Astrocyte (in vitro differentiated cells and primary cell): Measurements from ENCODE around the gene C9orf152. TPM values are rescaled to one million over a fixed set of nuclear protein-coding genes. Genes with fewer than 3 reads are reported as not detected.

Source experiments
- DNase-seq: peaks from one replicate; pipeline ENCODE4 v3.0.0-alpha.2; 2010; ENCODE audit warnings: low read depth
- FAIRE-seq: peaks from 2 replicates; lab custom pipeline; 2011; peaks lifted over from hg19 to GRCh38; lab: Jason Lieb, UNC
- H2AFZ ChIP-seq: 2 replicates; pipeline ENCODE4 v1.6.0; 2012; ENCODE audit warnings: low read depth, low read length, inconsistent platforms
- H3K27ac ChIP-seq: 2 replicates; pipeline ENCODE4 v1.5.1; 2011; ENCODE audit warnings: low read depth, low read length, inconsistent platforms
- H3K27me3 ChIP-seq: 2 replicates; pipeline ENCODE4 v1.6.0; 2011; ENCODE audit warnings: low read length, inconsistent platforms; ENCODE audit not compliant: insufficient read depth
- H3K36me3 ChIP-seq: 2 replicates; pipeline ENCODE4 v1.5.1; 2011; ENCODE audit warnings: low read length, inconsistent platforms; ENCODE audit not compliant: insufficient read depth
- H3K4me1 ChIP-seq: 2 replicates; pipeline ENCODE4 v1.5.1; 2011; ENCODE audit warnings: low read length, inconsistent platforms; ENCODE audit not compliant: insufficient read depth
- H3K4me2 ChIP-seq: 2 replicates; pipeline ENCODE4 v1.6.0; 2012; ENCODE audit warnings: low read length, inconsistent platforms
- H3K4me3 ChIP-seq: 2 replicates; pipeline ENCODE4 v1.5.1; 2011; ENCODE audit warnings: low read depth, mild to moderate bottlenecking, low read length, inconsistent platforms; ENCODE audit not compliant: insufficient read depth
- H3K79me2 ChIP-seq: 2 replicates; pipeline ENCODE4 v1.6.0; 2012; ENCODE audit warnings: mild to moderate bottlenecking, low read length, inconsistent platforms; ENCODE audit not compliant: insufficient read depth
- H3K9ac ChIP-seq: 2 replicates; pipeline ENCODE4 v1.6.0; 2012; ENCODE audit warnings: mild to moderate bottlenecking, low read length, inconsistent platforms
- H3K9me3 ChIP-seq: 2 replicates; pipeline ENCODE4 v1.5.1; 2012; ENCODE audit warnings: low read depth, mild to moderate bottlenecking, low read length, inconsistent platforms; ENCODE audit not compliant: insufficient read depth
- H4K20me1 ChIP-seq: 2 replicates; pipeline ENCODE4 v1.6.0; 2012; ENCODE audit warnings: low read length, inconsistent platforms; ENCODE audit not compliant: insufficient read depth
- H3K27ac Mint-ChIP-seq: one replicate; pipeline ENCODE4 v1.8.0; 2021; ENCODE audit warnings: mild to moderate bottlenecking, mixed read lengths; ENCODE audit not compliant: unreplicated experiment
- H3K27me3 Mint-ChIP-seq: one replicate; pipeline ENCODE4 v1.8.0; 2021; ENCODE audit warnings: low read depth, mixed read lengths; ENCODE audit not compliant: unreplicated experiment
- H3K36me3 Mint-ChIP-seq: one replicate; pipeline ENCODE4 v1.8.0; 2021; ENCODE audit warnings: low read depth, mixed read lengths; ENCODE audit not compliant: unreplicated experiment
- H3K4me1 Mint-ChIP-seq: one replicate; pipeline ENCODE4 v1.8.0; 2021; ENCODE audit warnings: low read depth, mixed read lengths; ENCODE audit not compliant: unreplicated experiment
- H3K4me3 Mint-ChIP-seq: one replicate; pipeline ENCODE4 v1.8.0; 2021; ENCODE audit warnings: mild to moderate bottlenecking, moderate library complexity, mixed read lengths; ENCODE audit not compliant: unreplicated experiment
- H3K9me3 Mint-ChIP-seq: one replicate; pipeline ENCODE4 v1.8.0; 2021; ENCODE audit warnings: mild to moderate bottlenecking, mixed read lengths; ENCODE audit not compliant: unreplicated experiment
- CTCF ChIP-seq: IDR thresholded peaks from 2 replicates; pipeline ENCODE4 v1.5.1; 2011; ENCODE audit warnings: low read depth, mild to moderate bottlenecking, inconsistent platforms, low read length, moderate library complexity; ENCODE audit not compliant: insufficient read depth
- EZH2 ChIP-seq: IDR thresholded peaks from 2 replicates; pipeline ENCODE4 v1.6.1; 2012; ENCODE audit warnings: mild to moderate bottlenecking, low read length, inconsistent platforms; ENCODE audit not compliant: insufficient read depth
- total RNA-seq: library from RNA; stranded (reverse); gene quantifications from 2 replicates; pipeline ENCODE4 v1.2.1, GENCODE V29; 2021

Gene C9orf152
- total RNA-seq, 1 donor from 2014 or later = 0.07 TPM

GRCh38 chr9:110251212-110251611, 43.3 kb upstream of the C9orf152 start:
- peaks cover 6% of the 10 kb centered on the region for H3K4me1 Mint-ChIP-seq
- H3K79me2 ChIP-seq = peaks cover 96% of the 10 kb centered on the region
- peaks cover 20% of the 10 kb centered on the region for H3K36me3 Mint-ChIP-seq
- DNase-seq (no peak), FAIRE-seq (no peak)
- H2AFZ ChIP-seq = no peak overlapping the region
- H4K20me1 ChIP-seq = peaks cover 86% of the 10 kb centered on the region
- H3K36me3 ChIP-seq = peaks cover 35% of the 10 kb centered on the region
- H3K27ac ChIP-seq = no peak overlapping the region
- H3K4me1 ChIP-seq = peaks cover 15% of the 10 kb centered on the region
- no peak overlapping the region for H3K4me3 ChIP-seq
- no peaks in the 10 kb centered on the region for H3K27me3 Mint-ChIP-seq
- no peaks in the 10 kb centered on the region for H3K9me3 Mint-ChIP-seq
- TF ChIP-seq CTCF (no peak), EZH2 (no peak)
- no peak overlapping the region for H3K4me3 Mint-ChIP-seq
- H3K9me3 ChIP-seq = no peaks in the 10 kb centered on the region
- no peak overlapping the region for H3K4me2 ChIP-seq
- H3K27me3 ChIP-seq = no peaks in the 10 kb centered on the region
- no peak overlapping the region for H3K27ac Mint-ChIP-seq
- no peak overlapping the region for H3K9ac ChIP-seq

GRCh38 chr9:110249603-110250002, 41.6 kb upstream of the C9orf152 start:
- no peaks in the 10 kb centered on the region for H3K27me3 Mint-ChIP-seq
- no peaks in the 10 kb centered on the region for H3K9me3 Mint-ChIP-seq
- no peak for DNase-seq
- Histone ChIP-seq H3K4me2 (no peak overlapping the region), H3K27ac (no peak overlapping the region), H3K9me3 (no peaks in the 10 kb centered on the region), H4K20me1 (peaks cover 87% of the 10 kb centered on the region), H3K4me3 (no peak overlapping the region), H3K9ac (no peak overlapping the region), H3K4me1 (peaks cover 14% of the 10 kb centered on the region), H3K27me3 (no peaks in the 10 kb centered on the region), H3K36me3 (peaks cover 41% of the 10 kb centered on the region), H2AFZ (no peak overlapping the region), H3K79me2 (peaks cover 84% of the 10 kb centered on the region)
- TF ChIP-seq EZH2 = no peak
- no peak for TF ChIP-seq CTCF
- H3K27ac Mint-ChIP-seq = no peak overlapping the region
- no peak overlapping the region for H3K4me3 Mint-ChIP-seq
- peaks cover 20% of the 10 kb centered on the region for H3K36me3 Mint-ChIP-seq
- no peak for FAIRE-seq
- peaks cover 6% of the 10 kb centered on the region for H3K4me1 Mint-ChIP-seq

- no peak overlapping the region for H3K4me3 ChIP-seq
- H3K9ac ChIP-seq = no peak overlapping the region
- H3K9me3 ChIP-seq = no peaks in the 10 kb centered on the region
- Mint-ChIP-seq H3K4me1 (no peaks in the 10 kb centered on the region), H3K27ac (no peak overlapping the region), H3K9me3 (no peaks in the 10 kb centered on the region), H3K4me3 (no peak overlapping the region), H3K27me3 (no peaks in the 10 kb centered on the region), H3K36me3 (peaks cover 20% of the 10 kb centered on the region)
- no peak overlapping the region for H2AFZ ChIP-seq
- no peak overlapping the region for H3K4me2 ChIP-seq
- peaks cover 2% of the 10 kb centered on the region for H3K4me1 ChIP-seq
- H3K79me2 ChIP-seq = peaks cover 72% of the 10 kb centered on the region
- FAIRE-seq (no peak), DNase-seq (no peak)
- peaks cover 46% of the 10 kb centered on the region for H3K36me3 ChIP-seq
- H3K27me3 ChIP-seq = no peaks in the 10 kb centered on the region
- peaks cover 78% of the 10 kb centered on the region for H4K20me1 ChIP-seq
- no peak overlapping the region for H3K27ac ChIP-seq
- no peak for TF ChIP-seq EZH2
- no peak for TF ChIP-seq CTCF
Observed at GRCh38 chr9:110248361-110248760, 40.4 kb upstream of the C9orf152 start.
